Activated CD4-positive, alpha-beta memory T cell treated with anti-CD3 and anti-CD28 coated beads, Interleukin-2, amount 10 ng/mL, durations not matched to agents 7 days and 5 days (primary cell): ENCODE results near the gene TSKS. TPM values are rescaled to one million over a fixed set of nuclear protein-coding genes. Genes with fewer than 3 reads are reported as not detected.

ENCODE experiments used
- CTCF ChIA-PET: fragments of 350-600 bp; sonication (Branson Sonifier 250); formaldehyde crosslinking; loops from one replicate; lab custom pipeline; 2021; ENCODE audit warnings: antibody characterized with exemption, inconsistent platforms; lab: Charles Lee
- POLR2A ChIA-PET: fragments of 350-600 bp; sonication (Branson Sonifier 250); formaldehyde crosslinking; loops from one replicate; lab custom pipeline; 2021; ENCODE audit warnings: antibody characterized with exemption; lab: Charles Lee
- DNase-seq: peaks from one replicate; pipeline ENCODE4 v3.0.0-alpha.2; 2020
- H3K27ac Mint-ChIP-seq: one replicate; pipeline ENCODE4 v1.8.0; 2021; ENCODE audit warnings: mild to moderate bottlenecking, mixed read lengths
- H3K27me3 Mint-ChIP-seq: one replicate; pipeline ENCODE4 v1.8.0; 2021; ENCODE audit warnings: mixed read lengths
- H3K36me3 Mint-ChIP-seq: one replicate; pipeline ENCODE4 v1.8.0; 2021; ENCODE audit warnings: low read depth, mixed read lengths
- H3K4me1 Mint-ChIP-seq: one replicate; pipeline ENCODE4 v1.8.0; 2021; ENCODE audit warnings: mixed read lengths
- H3K4me3 Mint-ChIP-seq: one replicate; pipeline ENCODE4 v1.8.0; 2021; ENCODE audit warnings: mild to moderate bottlenecking, mixed read lengths
- H3K9me3 Mint-ChIP-seq: one replicate; pipeline ENCODE4 v1.8.0; 2021; ENCODE audit warnings: mixed read lengths
- total RNA-seq, 2 experiments: library from RNA; stranded (reverse); gene quantifications; one replicate each; pipeline ENCODE4 v1.2.3, GENCODE V29; 2021

Gene TSKS
- total RNA-seq, 2 experiments from 2014 or later = 0.63 to 0.86 TPM

- H3K27ac Mint-ChIP-seq = no peak overlapping the region
- CTCF ChIA-PET = interaction anchor here (0.7 to 1.3 kb wide), 3 partner anchors 11 to 60 kb away, joined by 3 read pairs; no protein-coding TSS in a partner anchor
- peaks cover 16% of the 10 kb centered on the region for H3K36me3 Mint-ChIP-seq
- peaks cover 33% of the 10 kb centered on the region for H3K4me1 Mint-ChIP-seq
- peak overlapping the region; percentile 65 for H3K4me3 Mint-ChIP-seq
- peaks cover 23% of the 10 kb centered on the region for H3K27me3 Mint-ChIP-seq
- POLR2A ChIA-PET = interaction anchor here (0.6 kb wide), 1 partner anchor 16 kb away, joined by 3 read pairs; no protein-coding TSS in a partner anchor
- H3K9me3 Mint-ChIP-seq = no peaks in the 10 kb centered on the region
- peak; percentile 27 for DNase-seq
These were observed 71.6 kb downstream of the TSKS start for GRCh38 chr19:49691243-49692146.

- DNase-seq = peak; percentile 55
- POLR2A ChIA-PET = interaction anchor here (1.1 kb wide), 1 partner anchor 12 kb away, joined by 5 read pairs; no protein-coding TSS in a partner anchor
- Mint-ChIP-seq H3K36me3 (peaks cover 17% of the 10 kb centered on the region), H3K9me3 (no peaks in the 10 kb centered on the region), H3K27me3 (peaks cover 23% of the 10 kb centered on the region), H3K4me1 (peaks cover 33% of the 10 kb centered on the region), H3K27ac (no peak within 1 kb of the TSS), H3K4me3 (peak within 1 kb of the TSS; percentile 65)
- CTCF ChIA-PET = interaction anchor here (1.1 to 1.3 kb wide), 2 partner anchors 10 to 25 kb away, joined by 3 read pairs; no protein-coding TSS in a partner anchor
These were observed 72.4 kb downstream of the TSKS start, which contains the start of gene CPT1C for GRCh38 chr19:49690656-49691242. CPT1C (plus strand) TSS chr19:49691116; CDS start chr19:49692253, 1,137 bp downstream.

- Mint-ChIP-seq H3K27ac (no peak overlapping the region), H3K36me3 (peaks cover 23% of the 10 kb centered on the region)
These were observed 72.9 kb downstream of the TSKS start for GRCh38 chr19:49690079-49690655.

More at GRCh38 chr19:49690079-49690655, 72.9 kb downstream of the TSKS start:
- Mint-ChIP-seq H3K4me1 (peaks cover 33% of the 10 kb centered on the region), H3K9me3 (no peaks in the 10 kb centered on the region), H3K27me3 (peaks cover 23% of the 10 kb centered on the region), H3K4me3 (peak overlapping the region; percentile 65)
- DNase-seq = no peak
- CTCF ChIA-PET = interaction anchor here (1.0 to 1.3 kb wide), 3 partner anchors 9 to 26 kb away, joined by 3 read pairs; no protein-coding TSS in a partner anchor
- POLR2A ChIA-PET = interaction anchor here (1.1 kb wide), 1 partner anchor 11 kb away, joined by 5 read pairs; no protein-coding TSS in a partner anchor

Other genes with a start within 250 kb of the TSKS start
- gene RCN3, start 235.3 kb downstream of the TSKS start, total RNA-seq = 1 to 10 TPM; 1.8 to 2.0 TPM
- gene NOSIP, start 182.8 kb downstream of the TSKS start, total RNA-seq = 100 to 1,000 TPM; 162 to 163 TPM
- gene PRRG2, start 182.0 kb downstream of the TSKS start, total RNA-seq = 1 to 10 TPM; 1.0 to 1.1 TPM
- gene PRR12, start 172.1 kb downstream of the TSKS start, total RNA-seq = 10 to 100 TPM; 33.0 to 36.2 TPM
- 10 to 100 TPM; 17.8 to 18.1 TPM for gene RRAS, start 123.2 kb downstream of the TSKS start, total RNA-seq
- 10 to 100 TPM; 65.3 to 66.4 TPM for gene SCAF1, start 121.1 kb downstream of the TSKS start, total RNA-seq
- gene IRF3, start 97.4 kb downstream of the TSKS start, total RNA-seq = 100 to 1,000 TPM; 163 to 174 TPM
- gene BCL2L12, start 97.4 kb downstream of the TSKS start, total RNA-seq = 10 to 100 TPM; 71.2 to 74.3 TPM
- 100 to 1,000 TPM; 103 to 108 TPM for gene PRMT1, start 86.0 kb downstream of the TSKS start, total RNA-seq
- gene ADM5, start 73.7 kb downstream of the TSKS start, total RNA-seq = 1 to 10 TPM; 2.6 to 2.9 TPM
- gene CPT1C, start 72.2 kb downstream of the TSKS start, total RNA-seq = 1 to 10 TPM; 1.9 to 2.9 TPM
- 10 to 100 TPM; 78.0 to 79.2 TPM for gene AP2A1, start 3.7 kb upstream of the TSKS start, total RNA-seq
- 10 to 100 TPM; 13.7 to 13.9 TPM for gene FUZ, start 50.0 kb upstream of the TSKS start, total RNA-seq
- gene MED25, start 55.0 kb upstream of the TSKS start, total RNA-seq = 10 to 100 TPM; 65.3 to 67.9 TPM
- gene PTOV1, start 87.9 kb upstream of the TSKS start, total RNA-seq = 10 to 100 TPM; 69.3 to 71.7 TPM
- gene PNKP, start 104.3 kb upstream of the TSKS start, total RNA-seq = 100 to 1,000 TPM; 121 to 129 TPM
- gene AKT1S1, start 114.0 kb upstream of the TSKS start, total RNA-seq = 10 to 100 TPM; 20.2 to 23.0 TPM
- 10 to 100 TPM; 42.3 to 47.6 TPM for gene TBC1D17, start 114.4 kb upstream of the TSKS start, total RNA-seq
- gene IL4I1, start 133.6 kb upstream of the TSKS start, total RNA-seq = 10 to 100 TPM; 25.7 to 26.4 TPM
- gene ATF5, start 165.9 kb upstream of the TSKS start, total RNA-seq = 10 to 100 TPM; 19.6 to 20.0 TPM
- 100 to 1,000 TPM; 113 to 114 TPM for gene NUP62, start 166.2 kb upstream of the TSKS start, total RNA-seq
- gene SIGLEC11, start 197.9 kb upstream of the TSKS start, total RNA-seq = not detected